K562 (cell line): ENCODE measurements around the gene ZNF544. TPM values are rescaled to one million over a fixed set of nuclear protein-coding genes. Genes with fewer than 3 reads are reported as not detected.

ENCODE experiments used
- CCAR2 ChIP-seq: fragments of 200-400 bp; formaldehyde crosslinking; IDR thresholded peaks from 2 replicates; pipeline ENCODE4 v1.6.1; 2017; ENCODE audit warnings: mild to moderate bottlenecking, low read depth, low read length
- ETV1 ChIP-seq: fragments of 450-650 bp; conservative IDR thresholded peaks from 2 replicates; pipeline ENCODE4 v1.6.1; 2016; ENCODE audit warnings: missing genetic modification characterization, control low read depth, low read depth, missing compliant biosample characterization
- GATA2 ChIP-seq: sonication (generic); formaldehyde crosslinking; IDR thresholded peaks from 2 replicates; pipeline ENCODE4 v1.4.0; 2020; ENCODE audit warnings: mild to moderate bottlenecking, missing genetic modification reagents
- HMGXB4 ChIP-seq: sonication (generic); formaldehyde crosslinking; IDR thresholded peaks from 2 replicates; pipeline ENCODE4 v1.8.1; 2023; ENCODE audit warnings: mild to moderate bottlenecking, missing genetic modification reagents
- KLF1 ChIP-seq: fragments of 450-650 bp; IDR thresholded peaks from 2 replicates; pipeline ENCODE4 v1.6.1; 2016; ENCODE audit warnings: missing genetic modification characterization, missing compliant biosample characterization
- POLR2G ChIP-seq: fragments of 200-400 bp; formaldehyde crosslinking; IDR thresholded peaks from 2 replicates; pipeline ENCODE4 v1.6.1; 2017; ENCODE audit warnings: low read depth, mild to moderate bottlenecking, antibody characterized with exemption, low read length, moderate library complexity
- STAT5A ChIP-seq: IDR thresholded peaks from 2 replicates; pipeline ENCODE4 v1.6.1; 2012; ENCODE audit warnings: low read length, inconsistent platforms, borderline replicate concordance
- THRAP3 ChIP-seq: fragments of 450-650 bp; IDR thresholded peaks from 2 replicates; pipeline ENCODE4 v1.6.1; 2016; ENCODE audit warnings: mild to moderate bottlenecking, inconsistent platforms, borderline replicate concordance
- ZBTB11 ChIP-seq, 3 experiments: fragments of 200-800 bp in 1 of 3; fragments of 250-450 bp in 1 of 3; fragments of 450-650 bp in 1 of 3; sonication (Bioruptor Pico) in 1 of 3; sonication (Bioruptor generic) in 1 of 3; formaldehyde crosslinking in 1 of 3; IDR thresholded peaks; 2 replicates each; pipeline versions ENCODE4 v1.6.1 to v1.8.0; 2016 to 2022; ENCODE audit warnings: mild to moderate bottlenecking in 2 of 3, missing genetic modification characterization in 2 of 3, missing compliant biosample characterization in 1 of 3, moderate library complexity in 1 of 3
- polyA plus RNA-seq, 8 experiments: library from polyadenylated mRNA; depleted of rRNA in 4 of 8; stranded (reverse) in 5 of 8; unstranded in 3 of 8; fragments of >200 nt; fragmentation: Nextera tagmentation in 2 of 8; fragmentation: Illumina TruSeq in 1 of 8; extraction: Ambion mirVana in 2 of 8; extraction: Trizol in 1 of 8; gene quantifications; 2 replicates each; pipeline versions ENCODE4 v1.2.1 to v1.2.3, GENCODE V29; 2011 to 2014; ENCODE audit warnings: inconsistent platforms in 1 of 8, missing spikeins in 1 of 8
- total RNA-seq, 7 experiments: library from RNA; depleted of rRNA in 6 of 7; stranded (reverse); fragments of >200 nt in 6 of 7; fragmentation: Illumina TruSeq in 2 of 7; extraction: Trizol in 2 of 7; gene quantifications; 2 replicates each; pipeline versions ENCODE4 v1.2.1 to v1.2.3, GENCODE V29; 2011 to 2021; ENCODE audit warnings: low replicate concordance in 1 of 7
- TF ChIP-seq, protein P1 (sequence below): fragments of 450-650 bp; formaldehyde crosslinking; IDR thresholded peaks from 2 replicates; pipeline ENCODE4 v1.4.0; 2022; ENCODE audit warnings: missing genetic modification characterization
- TF ChIP-seq, protein P2 (sequence below): sonication (generic); IDR thresholded peaks from 2 replicates; pipeline ENCODE4 v1.6.1; 2016
- TF ChIP-seq, protein P3 (sequence below): fragments of 200-400 bp; formaldehyde crosslinking; IDR thresholded peaks from 2 replicates; pipeline ENCODE4 v1.6.1; 2017; ENCODE audit warnings: mild to moderate bottlenecking, low read depth, low read length, moderate library complexity
- TF ChIP-seq, protein P4 (sequence below): fragments of 450-650 bp; IDR thresholded peaks from 2 replicates; pipeline ENCODE4 v1.6.1; 2017; ENCODE audit warnings: antibody characterized with exemption, mild to moderate bottlenecking

ZNF544 gene
- total and polyA plus RNA-seq, 9 of the 15 experiments (the other 6 are each of a cell fraction or from before 2014, with no cell fraction given): 23.6 to 59.0 (median 41.4) TPM

GRCh38 chr19:58182577-58182988, 46.1 kb upstream of the ZNF544 start (continued):
- TF ChIP-seq, protein P1, sequence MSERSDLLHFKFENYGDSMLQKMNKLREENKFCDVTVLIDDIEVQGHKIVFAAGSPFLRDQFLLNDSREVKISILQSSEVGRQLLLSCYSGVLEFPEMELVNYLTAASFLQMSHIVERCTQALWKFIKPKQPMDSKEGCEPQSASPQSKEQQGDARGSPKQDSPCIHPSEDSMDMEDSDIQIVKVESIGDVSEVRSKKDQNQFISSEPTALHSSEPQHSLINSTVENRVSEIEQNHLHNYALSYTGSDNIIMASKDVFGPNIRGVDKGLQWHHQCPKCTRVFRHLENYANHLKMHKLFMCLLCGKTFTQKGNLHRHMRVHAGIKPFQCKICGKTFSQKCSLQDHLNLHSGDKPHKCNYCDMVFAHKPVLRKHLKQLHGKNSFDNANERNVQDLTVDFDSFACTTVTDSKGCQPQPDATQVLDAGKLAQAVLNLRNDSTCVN (CRISPR knock-in tag): peak; percentile 84; the same call in 1 of the 2 replicates
- TF ChIP-seq, protein P2, sequence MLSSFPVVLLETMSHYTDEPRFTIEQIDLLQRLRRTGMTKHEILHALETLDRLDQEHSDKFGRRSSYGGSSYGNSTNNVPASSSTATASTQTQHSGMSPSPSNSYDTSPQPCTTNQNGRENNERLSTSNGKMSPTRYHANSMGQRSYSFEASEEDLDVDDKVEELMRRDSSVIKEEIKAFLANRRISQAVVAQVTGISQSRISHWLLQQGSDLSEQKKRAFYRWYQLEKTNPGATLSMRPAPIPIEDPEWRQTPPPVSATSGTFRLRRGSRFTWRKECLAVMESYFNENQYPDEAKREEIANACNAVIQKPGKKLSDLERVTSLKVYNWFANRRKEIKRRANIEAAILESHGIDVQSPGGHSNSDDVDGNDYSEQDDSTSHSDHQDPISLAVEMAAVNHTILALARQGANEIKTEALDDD: no peak
- TF ChIP-seq KLF1 (tag) (no peak), HMGXB4 (no peak), POLR2G (no peak), CCAR2 (no peak), GATA2 (CRISPR knock-in tag) (no peak), THRAP3 (peak; percentile 66; the same call in 1 of the 2 replicates), ZBTB11 (CRISPR knock-in tag; IDR thresholded peaks at IDR 0.05) (peak in 2 of 3 experiments; percentile 50 to 84; a peak in 4 of 6 replicates), ETV1 (tag) (peak; percentile 83), STAT5A (no peak)
- TF ChIP-seq, protein P3, sequence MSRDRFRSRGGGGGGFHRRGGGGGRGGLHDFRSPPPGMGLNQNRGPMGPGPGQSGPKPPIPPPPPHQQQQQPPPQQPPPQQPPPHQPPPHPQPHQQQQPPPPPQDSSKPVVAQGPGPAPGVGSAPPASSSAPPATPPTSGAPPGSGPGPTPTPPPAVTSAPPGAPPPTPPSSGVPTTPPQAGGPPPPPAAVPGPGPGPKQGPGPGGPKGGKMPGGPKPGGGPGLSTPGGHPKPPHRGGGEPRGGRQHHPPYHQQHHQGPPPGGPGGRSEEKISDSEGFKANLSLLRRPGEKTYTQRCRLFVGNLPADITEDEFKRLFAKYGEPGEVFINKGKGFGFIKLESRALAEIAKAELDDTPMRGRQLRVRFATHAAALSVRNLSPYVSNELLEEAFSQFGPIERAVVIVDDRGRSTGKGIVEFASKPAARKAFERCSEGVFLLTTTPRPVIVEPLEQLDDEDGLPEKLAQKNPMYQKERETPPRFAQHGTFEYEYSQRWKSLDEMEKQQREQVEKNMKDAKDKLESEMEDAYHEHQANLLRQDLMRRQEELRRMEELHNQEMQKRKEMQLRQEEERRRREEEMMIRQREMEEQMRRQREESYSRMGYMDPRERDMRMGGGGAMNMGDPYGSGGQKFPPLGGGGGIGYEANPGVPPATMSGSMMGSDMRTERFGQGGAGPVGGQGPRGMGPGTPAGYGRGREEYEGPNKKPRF: no peak
- TF ChIP-seq, protein P4, sequence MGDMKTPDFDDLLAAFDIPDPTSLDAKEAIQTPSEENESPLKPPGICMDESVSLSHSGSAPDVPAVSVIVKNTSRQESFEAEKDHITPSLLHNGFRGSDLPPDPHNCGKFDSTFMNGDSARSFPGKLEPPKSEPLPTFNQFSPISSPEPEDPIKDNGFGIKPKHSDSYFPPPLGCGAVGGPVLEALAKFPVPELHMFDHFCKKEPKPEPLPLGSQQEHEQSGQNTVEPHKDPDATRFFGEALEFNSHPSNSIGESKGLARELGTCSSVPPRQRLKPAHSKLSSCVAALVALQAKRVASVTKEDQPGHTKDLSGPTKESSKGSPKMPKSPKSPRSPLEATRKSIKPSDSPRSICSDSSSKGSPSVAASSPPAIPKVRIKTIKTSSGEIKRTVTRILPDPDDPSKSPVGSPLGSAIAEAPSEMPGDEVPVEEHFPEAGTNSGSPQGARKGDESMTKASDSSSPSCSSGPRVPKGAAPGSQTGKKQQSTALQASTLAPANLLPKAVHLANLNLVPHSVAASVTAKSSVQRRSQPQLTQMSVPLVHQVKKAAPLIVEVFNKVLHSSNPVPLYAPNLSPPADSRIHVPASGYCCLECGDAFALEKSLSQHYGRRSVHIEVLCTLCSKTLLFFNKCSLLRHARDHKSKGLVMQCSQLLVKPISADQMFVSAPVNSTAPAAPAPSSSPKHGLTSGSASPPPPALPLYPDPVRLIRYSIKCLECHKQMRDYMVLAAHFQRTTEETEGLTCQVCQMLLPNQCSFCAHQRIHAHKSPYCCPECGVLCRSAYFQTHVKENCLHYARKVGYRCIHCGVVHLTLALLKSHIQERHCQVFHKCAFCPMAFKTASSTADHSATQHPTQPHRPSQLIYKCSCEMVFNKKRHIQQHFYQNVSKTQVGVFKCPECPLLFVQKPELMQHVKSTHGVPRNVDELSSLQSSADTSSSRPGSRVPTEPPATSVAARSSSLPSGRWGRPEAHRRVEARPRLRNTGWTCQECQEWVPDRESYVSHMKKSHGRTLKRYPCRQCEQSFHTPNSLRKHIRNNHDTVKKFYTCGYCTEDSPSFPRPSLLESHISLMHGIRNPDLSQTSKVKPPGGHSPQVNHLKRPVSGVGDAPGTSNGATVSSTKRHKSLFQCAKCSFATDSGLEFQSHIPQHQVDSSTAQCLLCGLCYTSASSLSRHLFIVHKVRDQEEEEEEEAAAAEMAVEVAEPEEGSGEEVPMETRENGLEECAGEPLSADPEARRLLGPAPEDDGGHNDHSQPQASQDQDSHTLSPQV: no peak
